Activated naive CD8-positive, alpha-beta T cell treated with anti-CD3 and anti-CD28 coated beads, Interleukin-2, amount 50 U/mL, for 16 hours (primary cell): ENCODE measurements around the gene TENT4B.

ENCODE experiments used
- DNase-seq: peaks from one replicate; pipeline ENCODE4 v3.0.0-alpha.2; 2020; ENCODE audit warnings: low read depth, low spot score

TENT4B gene

GRCh38 chr16:50255538-50255937 lies 102.4 kb downstream of the TENT4B start:
- DNase-seq, result no peak

- DNase-seq, result no peak
Observed at GRCh38 chr16:50256604-50257003, 103.5 kb downstream of the TENT4B start.

GRCh38 chr16:50257876-50258275 lies 104.8 kb downstream of the TENT4B start:
- no peak for DNase-seq

GRCh38 chr16:50259334-50260205 lies 106.5 kb downstream of the TENT4B start:
- DNase-seq, result no peak

GRCh38 chr16:50260206-50261159 lies 107.4 kb downstream of the TENT4B start:
- no peak for DNase-seq

- no peak for DNase-seq
Observed at GRCh38 chr16:50261160-50261706, 108.1 kb downstream of the TENT4B start.

DNA sequence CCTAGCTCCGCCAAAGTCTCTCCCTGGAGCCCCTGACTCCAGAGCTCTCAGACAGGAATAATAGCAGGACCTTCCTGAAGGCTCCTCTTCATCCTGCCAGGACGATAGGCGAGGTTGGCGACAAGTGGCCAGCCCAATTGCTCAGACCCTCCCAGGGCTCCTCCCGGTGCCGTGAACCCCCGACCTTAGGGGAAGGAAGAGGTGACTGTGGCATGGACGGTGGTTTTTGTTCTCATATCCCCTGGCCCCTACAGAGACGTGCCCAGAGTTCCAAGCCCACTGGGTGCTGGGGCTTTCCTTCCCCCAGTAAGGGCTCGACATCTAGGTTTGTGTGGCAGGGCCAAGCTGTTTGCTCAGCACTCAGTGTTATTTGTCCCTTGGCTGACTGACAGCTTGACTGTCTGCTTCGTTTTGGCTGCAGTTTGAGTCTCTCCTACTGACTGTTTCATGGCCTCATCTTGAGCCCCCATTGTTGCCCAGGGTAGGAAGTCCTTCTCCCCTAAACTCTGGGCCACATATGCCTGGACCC lies 108.7 kb downstream of the TENT4B start:
- no peak for DNase-seq

- DNase-seq, result no peak
Observed at GRCh38 chr16:50263060-50263909, 110.2 kb downstream of the TENT4B start.

DNA sequence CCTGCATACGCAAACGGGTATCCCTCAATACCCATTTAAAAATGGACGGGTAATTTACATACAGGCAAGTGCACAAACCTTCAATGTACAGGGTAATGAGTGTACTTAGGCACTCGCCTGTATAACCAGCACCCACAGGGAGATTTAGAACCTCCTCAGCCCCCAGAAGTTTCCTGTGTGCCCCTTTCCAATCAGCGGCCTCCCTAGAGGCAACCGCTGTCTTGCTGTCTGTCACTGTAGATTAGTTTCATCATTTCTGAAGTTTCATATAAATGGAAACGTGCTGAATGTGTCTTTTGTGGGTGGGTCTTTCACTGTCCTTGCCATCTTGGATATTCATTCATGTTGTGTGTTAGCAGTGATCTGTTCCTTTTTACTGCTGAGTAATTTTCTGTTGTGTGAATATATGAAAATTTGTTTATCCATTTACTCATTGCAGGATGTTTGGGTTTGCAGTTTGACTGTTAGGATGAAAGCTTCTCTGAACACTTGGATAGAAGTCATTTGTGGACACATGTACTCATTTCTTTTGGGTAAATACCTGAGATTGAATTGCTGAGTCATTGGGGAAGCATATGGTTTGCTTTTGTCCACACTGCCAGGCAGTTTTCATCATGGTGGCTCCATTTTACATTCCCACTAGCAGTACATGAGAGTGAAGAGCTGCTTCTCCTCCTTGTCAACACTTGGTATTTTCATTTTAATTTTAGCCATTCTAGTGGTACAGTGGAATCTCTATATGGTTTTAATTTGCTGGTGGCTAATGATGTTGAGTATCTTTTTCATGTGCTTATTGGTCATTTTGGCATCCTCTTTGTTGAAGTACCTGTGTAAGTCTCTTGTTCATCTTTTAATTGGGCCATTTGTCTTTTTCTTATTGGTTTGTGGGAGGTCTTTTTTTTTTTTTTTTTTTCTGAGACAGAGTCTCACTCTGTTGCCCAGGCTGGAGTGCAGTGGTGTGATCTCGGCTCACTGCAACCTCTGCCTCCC lies 111.1 kb downstream of the TENT4B start:
- DNase-seq, result no peak

- no peak for DNase-seq
Observed at GRCh38 chr16:50265260-50265659, 112.2 kb downstream of the TENT4B start.

DNA sequence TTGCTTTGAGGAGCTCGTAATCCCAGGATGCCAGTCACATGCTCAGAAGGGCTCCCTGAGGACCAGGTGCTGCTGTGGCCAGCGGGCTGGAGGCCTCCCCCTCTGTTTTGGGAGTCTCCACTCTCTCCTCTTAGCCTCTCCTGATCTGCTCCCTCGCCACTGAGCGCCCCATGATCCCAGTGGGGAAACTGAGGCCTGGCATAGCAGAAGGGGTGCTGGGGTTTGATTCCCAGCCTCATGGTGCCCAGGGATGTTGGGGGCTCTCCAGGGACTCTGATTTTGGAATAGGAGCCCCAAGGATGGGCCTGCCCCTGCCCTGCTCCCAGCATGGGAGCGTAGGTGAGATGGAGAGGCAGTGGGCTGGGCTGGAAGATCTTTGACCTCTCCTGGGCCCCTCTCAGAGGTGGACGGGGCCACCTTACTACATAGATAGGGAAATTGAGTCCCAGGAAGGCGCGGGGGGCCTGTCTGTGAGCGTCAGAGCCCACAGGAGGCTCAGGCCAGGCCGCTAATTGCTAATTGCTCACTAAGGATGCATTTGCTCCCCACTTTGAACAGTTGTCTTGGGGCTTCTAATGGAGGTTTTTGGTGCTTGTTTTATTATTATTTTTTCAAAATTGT lies 112.7 kb downstream of the TENT4B start:
- no peak for DNase-seq

DNA sequence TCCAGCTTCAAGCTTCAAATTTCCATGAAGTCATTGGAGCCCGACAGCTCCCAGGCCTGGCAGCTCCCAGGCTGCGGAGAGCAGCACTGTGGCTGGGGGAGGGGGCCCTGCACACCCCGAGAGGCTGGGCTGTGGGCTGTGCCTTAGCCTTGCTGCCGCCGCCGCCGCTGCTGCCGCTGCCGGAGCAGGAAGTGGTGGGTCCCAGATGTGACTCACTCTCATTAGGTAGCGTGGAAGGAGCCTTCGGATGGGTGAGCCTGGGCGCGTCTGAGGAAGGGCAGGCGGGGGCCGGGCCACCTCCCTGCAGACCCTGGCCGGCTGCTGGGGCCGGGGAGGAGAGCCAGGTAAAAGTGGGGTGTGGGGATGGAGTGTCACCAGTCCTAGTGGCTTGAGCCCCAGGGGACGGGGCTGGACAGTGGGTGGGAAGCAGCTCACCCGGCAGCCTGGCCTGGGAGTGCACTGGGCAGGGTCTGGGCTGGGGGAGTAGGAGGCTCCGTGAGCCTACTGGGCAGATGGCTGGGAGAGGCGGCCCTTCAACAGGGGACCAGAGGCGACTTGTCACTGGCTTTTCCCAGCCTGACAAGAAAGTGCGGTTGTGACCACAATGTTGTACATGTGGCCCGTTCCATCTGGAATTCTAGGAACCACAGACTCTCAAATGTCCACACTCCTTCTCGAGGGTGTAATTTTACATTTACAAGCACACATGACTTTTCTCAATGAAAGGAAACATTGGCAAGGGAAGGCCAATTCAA lies 113.4 kb downstream of the TENT4B start, which contains the start of gene ADCY7:
TSS of gene ADCY7 (plus strand) at position 215 of the 755 bp plus-strand sequence. CDS start 21,629 bp downstream, outside the sequence.
- peak; percentile 62 for DNase-seq

DNA sequence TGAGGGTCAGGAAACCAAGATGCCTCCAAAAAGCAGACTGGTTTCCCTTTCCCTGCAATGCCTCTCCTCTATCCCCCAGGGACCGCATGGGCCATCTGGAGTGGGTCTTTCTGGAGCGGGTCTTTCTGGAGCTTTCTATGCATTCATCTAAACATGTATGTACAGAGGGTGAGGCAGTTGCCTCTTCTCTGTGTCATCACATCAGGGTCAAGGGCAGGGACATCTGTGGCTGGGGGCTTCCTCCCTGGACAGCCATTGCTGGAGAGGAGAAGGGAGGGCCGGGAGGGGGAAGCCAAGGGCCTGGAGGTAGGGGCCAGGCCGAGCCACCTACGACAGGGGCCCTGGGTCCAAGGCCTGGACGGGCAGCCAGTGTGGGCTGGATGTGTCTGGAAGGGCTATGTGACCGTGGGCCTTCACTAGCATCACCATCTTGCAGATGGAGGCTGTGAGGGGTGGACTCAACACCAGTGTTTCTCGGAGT lies 114.1 kb downstream of the TENT4B start:
- DNase-seq, result no peak

DNA sequence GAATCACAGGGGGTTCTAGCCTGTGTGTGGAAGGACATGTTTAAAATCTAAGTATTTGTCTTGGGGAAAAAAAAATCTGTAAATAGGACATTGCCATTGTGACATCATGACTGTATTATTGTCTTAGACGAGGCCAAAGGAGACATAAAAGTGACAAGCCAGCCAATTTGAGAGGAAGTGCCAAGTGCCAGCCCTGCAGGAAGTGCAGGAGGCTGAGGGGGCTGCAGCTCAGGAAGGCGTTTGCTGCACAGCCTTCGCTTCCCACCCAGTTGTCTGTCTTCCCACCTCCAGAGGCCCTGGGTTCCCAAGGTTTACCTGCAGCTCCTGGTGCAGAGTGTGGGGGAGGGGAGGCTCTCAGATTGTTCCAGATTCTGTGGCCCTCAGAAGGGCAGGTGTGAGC lies 114.5 kb downstream of the TENT4B start:
- DNase-seq, result no peak

DNA sequence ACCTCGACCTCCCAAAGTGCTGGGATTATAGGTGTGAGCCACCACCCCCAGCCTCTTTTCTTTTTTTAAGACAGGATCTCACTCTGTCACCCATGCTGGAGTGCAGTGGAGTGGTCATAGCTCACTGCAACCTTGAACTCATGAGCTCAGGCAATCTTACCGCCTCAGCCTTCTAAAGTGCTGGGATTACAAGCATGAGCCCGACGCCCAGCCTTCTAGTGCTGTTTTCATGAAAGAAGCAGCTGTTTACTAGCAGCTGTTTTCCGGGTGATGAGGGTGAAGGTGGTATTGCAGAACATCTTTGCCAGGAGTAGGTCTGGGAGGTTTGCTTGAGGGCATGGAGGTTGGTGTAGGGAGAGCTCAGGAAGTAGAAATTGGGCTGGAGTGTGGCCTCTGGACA lies 115.2 kb downstream of the TENT4B start:
- DNase-seq, result no peak

DNA sequence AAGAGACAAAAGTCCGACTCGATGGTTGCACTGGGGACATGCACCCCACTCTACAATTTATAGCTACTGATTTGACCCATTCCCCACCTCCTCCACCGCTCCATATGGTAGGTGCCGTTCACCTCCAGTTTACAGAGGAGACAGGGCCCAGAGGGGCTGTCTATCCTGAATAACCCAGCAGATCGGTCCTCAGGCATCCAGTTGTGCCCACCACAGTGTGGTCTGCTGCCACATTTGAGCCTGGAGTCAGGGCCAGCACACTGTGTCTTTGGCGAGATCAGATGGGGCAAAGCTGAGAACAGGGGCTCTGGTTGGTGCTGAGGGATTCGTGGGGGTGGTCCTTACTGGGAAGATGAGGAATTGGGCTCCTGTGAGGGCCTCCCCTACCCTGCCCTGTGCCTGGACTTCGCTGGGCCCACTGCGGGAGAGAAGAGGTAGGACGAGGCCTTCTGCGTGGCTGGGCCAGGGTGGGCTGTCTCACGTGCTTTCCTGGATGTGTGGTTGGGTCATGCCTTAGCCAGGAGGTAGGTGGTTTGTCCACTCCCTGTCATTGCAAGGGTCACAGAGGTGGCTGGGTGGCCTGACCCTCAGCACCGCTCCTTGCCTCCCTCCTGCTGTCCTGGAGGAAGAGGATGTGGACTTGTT lies 116.1 kb downstream of the TENT4B start:
- DNase-seq, result no peak

DNA sequence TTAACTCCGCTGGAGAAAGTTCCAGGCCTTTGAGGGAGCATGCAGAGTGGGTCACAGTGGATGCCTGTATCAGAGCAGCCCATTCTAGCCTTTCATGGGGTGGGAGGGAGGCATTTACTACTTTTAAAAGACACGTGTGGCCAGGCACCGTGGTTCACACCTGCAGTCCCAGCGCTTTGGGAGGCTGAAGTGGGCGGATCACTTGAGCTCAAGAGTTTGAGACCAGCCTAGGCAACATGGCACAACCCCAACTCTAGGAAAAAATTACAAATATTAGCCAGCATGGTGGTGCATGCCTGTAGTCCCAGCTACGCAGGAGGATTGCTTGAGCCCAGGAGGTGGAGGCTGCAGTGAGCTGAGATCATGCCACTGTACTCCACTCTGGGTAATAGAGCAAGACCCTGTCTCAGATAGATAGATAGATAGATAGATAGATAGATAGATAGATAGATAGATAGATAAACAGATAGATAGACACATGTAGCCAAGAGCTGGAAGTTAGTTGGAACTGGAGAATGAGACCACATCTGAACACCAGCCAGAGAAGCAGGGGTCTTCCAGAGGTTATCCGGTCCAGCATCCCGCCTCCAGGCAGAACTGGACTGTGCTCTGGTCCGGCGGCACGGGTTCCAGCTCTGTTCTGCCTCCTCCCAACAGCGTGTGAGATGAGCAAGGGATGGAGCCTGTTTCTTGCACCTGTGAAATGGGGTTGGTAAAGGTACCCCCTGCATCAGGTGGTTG lies 116.8 kb downstream of the TENT4B start:
- DNase-seq, result no peak
